ENCODE data around the gene GABARAP. TPM values are rescaled to one million over a fixed set of nuclear protein-coding genes. Genes with fewer than 3 reads are reported as not detected.

The GABARAP gene
- total and polyA plus RNA-seq, 10 of the 15 experiments (the other 5 are each of a cell fraction or from before 2014, with no cell fraction given) = 134 to 613 (median 285) TPM

DNA sequence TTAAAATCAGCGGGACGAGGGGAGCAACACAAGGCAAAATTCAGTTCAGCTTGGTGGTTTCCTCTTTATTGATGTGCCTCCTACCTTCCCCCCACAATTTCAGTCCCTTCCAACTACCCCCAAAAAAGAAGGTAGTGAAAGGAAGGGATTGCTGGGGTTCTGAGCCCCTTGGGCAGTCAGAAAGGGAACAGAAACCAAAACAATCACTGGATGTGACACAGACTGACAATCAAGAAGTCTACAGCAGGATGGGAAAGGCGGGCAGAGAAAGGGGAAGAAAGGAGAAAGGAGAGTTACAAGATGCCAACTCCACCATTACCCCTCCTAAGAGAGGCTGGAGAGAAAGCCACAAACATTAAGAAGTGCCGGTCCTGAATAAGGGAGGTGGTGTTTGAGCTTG is 1.9 kb downstream of the GABARAP start (continued):
- TF ChIP-seq EED (IDR thresholded peaks at IDR 0.05; ENCODE audit: low read depth) = peak; percentile 67
- no peak for TF ChIP-seq STAT1 (conservative IDR thresholded peaks at IDR 0.05)
- TF ChIP-seq, protein P1, sequence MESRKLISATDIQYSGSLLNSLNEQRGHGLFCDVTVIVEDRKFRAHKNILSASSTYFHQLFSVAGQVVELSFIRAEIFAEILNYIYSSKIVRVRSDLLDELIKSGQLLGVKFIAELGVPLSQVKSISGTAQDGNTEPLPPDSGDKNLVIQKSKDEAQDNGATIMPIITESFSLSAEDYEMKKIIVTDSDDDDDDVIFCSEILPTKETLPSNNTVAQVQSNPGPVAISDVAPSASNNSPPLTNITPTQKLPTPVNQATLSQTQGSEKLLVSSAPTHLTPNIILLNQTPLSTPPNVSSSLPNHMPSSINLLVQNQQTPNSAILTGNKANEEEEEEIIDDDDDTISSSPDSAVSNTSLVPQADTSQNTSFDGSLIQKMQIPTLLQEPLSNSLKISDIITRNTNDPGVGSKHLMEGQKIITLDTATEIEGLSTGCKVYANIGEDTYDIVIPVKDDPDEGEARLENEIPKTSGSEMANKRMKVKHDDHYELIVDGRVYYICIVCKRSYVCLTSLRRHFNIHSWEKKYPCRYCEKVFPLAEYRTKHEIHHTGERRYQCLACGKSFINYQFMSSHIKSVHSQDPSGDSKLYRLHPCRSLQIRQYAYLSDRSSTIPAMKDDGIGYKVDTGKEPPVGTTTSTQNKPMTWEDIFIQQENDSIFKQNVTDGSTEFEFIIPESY (IDR thresholded peaks at IDR 0.05) = no peak

DNA sequence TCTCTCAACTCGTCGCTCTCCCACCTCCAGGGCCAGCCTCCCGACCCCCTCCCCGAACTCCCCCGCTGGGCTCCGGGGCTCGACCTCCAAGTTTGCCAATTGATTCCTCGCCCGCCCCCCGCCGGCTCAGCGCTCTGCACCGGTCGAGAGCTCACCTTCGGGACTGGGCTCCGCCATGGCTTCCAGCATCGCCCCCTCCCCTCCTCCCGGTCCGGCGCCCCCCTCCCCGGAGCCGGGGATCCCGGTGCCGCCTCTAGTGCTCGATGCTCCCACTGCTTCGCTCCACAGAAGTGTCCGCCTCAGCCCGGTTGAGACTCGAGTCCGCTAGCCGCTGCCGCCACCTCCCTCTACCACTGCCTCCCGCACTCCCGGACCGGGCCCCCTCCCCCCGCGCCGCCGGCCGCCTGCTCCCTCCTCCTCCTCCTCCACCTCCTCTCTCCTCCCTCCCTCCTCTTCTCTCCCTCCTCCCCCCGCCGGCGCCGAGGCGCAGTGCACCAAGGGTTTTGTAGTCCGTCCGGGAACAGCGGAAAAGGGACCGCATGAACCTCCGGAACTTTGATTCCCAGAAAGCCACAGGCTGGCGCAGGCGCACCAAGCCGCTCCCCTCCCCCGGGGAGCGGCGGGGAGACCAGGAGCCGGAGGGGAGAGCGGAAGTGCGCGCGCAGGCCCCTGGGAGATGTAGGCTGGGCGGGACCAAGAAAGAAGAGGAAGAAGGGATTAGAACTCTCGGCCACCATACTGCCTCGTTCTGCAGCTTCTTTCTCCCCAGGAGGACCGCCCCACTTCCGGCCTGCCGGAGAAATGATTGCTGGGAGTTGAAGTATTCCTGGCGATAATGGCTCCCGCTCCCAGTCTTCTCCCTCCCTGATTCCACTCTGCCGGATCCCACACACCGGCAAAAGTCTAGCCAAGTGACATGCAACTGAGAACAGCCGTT is 2.9 kb downstream of the GABARAP start, which contains the start of gene PHF23:
Gene PHF23, minus strand, starts transcription at position 367 of the 937 bp plus-strand sequence. Its CDS starts 178 bp downstream, at position 189.
- intact Hi-C loops (cut with micrococcal nuclease; ENCODE audit: unreplicated experiment) (loop anchor here (2.0 to 5.0 kb wide), 2 partner anchors 25 to 68 kb away; partner anchors contain the start of gene EIF5A), in situ Hi-C loops (cut with MboI) (no loop called here)
- H3K27ac ChIP-seq (ENCODE audit: control insufficient read depth, insufficient read depth) = peak within 1 kb of the TSS; percentile 87
- ChIA-PET CTCF (interaction anchor here (0.6 to 6.0 kb wide), 6 partner anchors 10 to 449 kb away, joined by 3 to 70 read pairs (median 4); partner anchors contain the start of genes ACADVL, DLG4 and WRAP53), SMC1A (ENCODE audit: uncharacterized antibody, unreplicated experiment) (interaction anchor here (0.8 to 4.3 kb wide), 4 partner anchors 10 to 20 kb away, joined by 3 to 26 read pairs (median 4); partner anchors contain the start of genes ACADVL, CTDNEP1, DLG4 and ELP5), POLR2A (interaction anchor here (0.8 to 7.3 kb wide), 5 partner anchors 11 to 29 kb away, joined by 3 to 99 read pairs (median 22); partner anchors contain the start of genes ACADVL, CTDNEP1, DLG4 and ELP5), RAD21 (ENCODE audit: unreplicated experiment) (interaction anchor here (1.2 to 6.3 kb wide), 3 partner anchors 10 to 19 kb away, joined by 5 to 51 read pairs (median 5); partner anchors contain the start of genes ACADVL, CTDNEP1, DLG4 and ELP5)
- peak within 1 kb of the TSS; percentile 94 for H3K4me2 ChIP-seq (ENCODE audit: control insufficient read depth, insufficient read depth)
- peak; percentile 93 for FAIRE-seq
- BruUV-seq (replicated peaks) = no TSS peak
- WGBS (ENCODE audit: insufficient coverage, insufficient replicate concordance, low lambda C conversion rate, missing lambda C conversion rate) = 1% methylated on average over 22 of the region's 72 CpGs
- peaks cover 12 to 18% of the 10 kb centered on the region in 2 experiments for H3K36me3 ChIP-seq (ENCODE audit: control insufficient read depth in 2 of 2, insufficient read depth in 2 of 2, low read length in 1 of 2)
- peak within 1 kb of the TSS; percentile 52; the same call in 1 of the 2 replicates for H2AFZ ChIP-seq (ENCODE audit: control insufficient read depth, low read depth, low read length)
- no peaks in the 10 kb centered on the region for H4K20me1 ChIP-seq (ENCODE audit: control insufficient read depth, insufficient read depth)
- H3K79me2 ChIP-seq (ENCODE audit: control insufficient read depth, insufficient read depth, low read length) = peaks cover 49% of the 10 kb centered on the region
- H3K4me3 ChIP-seq = peak within 1 kb of the TSS; percentile 96
- peak; percentile 69 for ATAC-seq
- H3K27me3 ChIP-seq (replicated peaks in 1 of 2; ENCODE audit: control insufficient read depth in 2 of 2, insufficient read depth in 2 of 2, low read length in 1 of 2) = no peaks in the 10 kb centered on the region
- H3K4me1 ChIP-seq (ENCODE audit: control insufficient read depth, insufficient read depth, low read length) = peaks cover 29% of the 10 kb centered on the region
- peak; percentile 97 for DNase-seq (ENCODE audit: low read depth, low spot score)
- H3K9me3 ChIP-seq (replicated peaks; ENCODE audit: control insufficient read depth, insufficient read depth, low read length) = no peaks in the 10 kb centered on the region
- peak within 1 kb of the TSS; percentile 95 for H3K9ac ChIP-seq (ENCODE audit: control insufficient read depth, insufficient read depth, low read length)
- TF ChIP-seq YBX1 (IDR thresholded peaks at IDR 0.05) (no peak), STAT3 (IDR thresholded peaks at IDR 0.05; ENCODE audit: low read depth, low read length) (no peak), NFYA (IDR thresholded peaks at IDR 0.05; ENCODE audit: borderline replicate concordance, low read depth, low read length) (no peak), PAX5 (IDR thresholded peaks at IDR 0.05; ENCODE audit: borderline replicate concordance, low read depth, low read length) (peak; percentile 7; the same call in 1 of the 2 replicates), BCL11A (IDR thresholded peaks at IDR 0.05; ENCODE audit: low read depth, low read length) (no peak), BACH1 (IDR thresholded peaks at IDR 0.05; ENCODE audit: borderline replicate concordance) (peak; percentile 24; the same call in 1 of the 2 replicates), NBN (IDR thresholded peaks at IDR 0.05) (peak; percentile 83), RFX5 (IDR thresholded peaks at IDR 0.05; ENCODE audit: low read depth, low read length) (no peak), FOS (IDR thresholded peaks at IDR 0.05; ENCODE audit: borderline replicate concordance, extremely low read depth, insufficient read length) (no peak), ESRRA (IDR thresholded peaks at IDR 0.05; ENCODE audit: low read length) (no peak), HDAC2 (IDR thresholded peaks at IDR 0.05) (no peak), MTA2 (IDR thresholded peaks at IDR 0.05; ENCODE audit: low read depth) (no peak), NR2F1 (conservative IDR thresholded peaks at IDR 0.05) (no peak), EP300 (IDR thresholded peaks at IDR 0.05; ENCODE audit: borderline replicate concordance in 1 of 2, control insufficient read depth in 1 of 2, low read depth in 2 of 2, low read length in 2 of 2) (peak in 1 of 2 experiments; percentile 14; a peak in 1 of 4 replicates), HCFC1 (IDR thresholded peaks at IDR 0.05; ENCODE audit: low read length) (peak; percentile 95), TCF3 (IDR thresholded peaks at IDR 0.05; ENCODE audit: borderline replicate concordance, insufficient read depth, low read depth, low read length) (no peak)
- TF ChIP-seq, protein P2, sequence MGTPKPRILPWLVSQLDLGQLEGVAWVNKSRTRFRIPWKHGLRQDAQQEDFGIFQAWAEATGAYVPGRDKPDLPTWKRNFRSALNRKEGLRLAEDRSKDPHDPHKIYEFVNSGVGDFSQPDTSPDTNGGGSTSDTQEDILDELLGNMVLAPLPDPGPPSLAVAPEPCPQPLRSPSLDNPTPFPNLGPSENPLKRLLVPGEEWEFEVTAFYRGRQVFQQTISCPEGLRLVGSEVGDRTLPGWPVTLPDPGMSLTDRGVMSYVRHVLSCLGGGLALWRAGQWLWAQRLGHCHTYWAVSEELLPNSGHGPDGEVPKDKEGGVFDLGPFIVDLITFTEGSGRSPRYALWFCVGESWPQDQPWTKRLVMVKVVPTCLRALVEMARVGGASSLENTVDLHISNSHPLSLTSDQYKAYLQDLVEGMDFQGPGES (IDR thresholded peaks at IDR 0.05) = no peak

All from GM12878 (cell line).